Measurements from ENCODE around the gene SLC45A3.

- TF ChIP-seq CTCF (IDR thresholded peaks at IDR 0.05) (no peak), POLR2A (IDR thresholded peaks at IDR 0.05) (no peak)
These were observed 18.6 kb upstream of the SLC45A3 start for GRCh38 chr1:205698921-205699320.
